ENCODE results near the gene SCN4B. TPM values are rescaled to one million over a fixed set of nuclear protein-coding genes. Genes with fewer than 3 reads are reported as not detected.

SCN4B gene
- total and polyA plus RNA-seq, 4 donors, result 0.05 to 0.67 (median 0.42) TPM; not detected in 1

- DNase-seq (ENCODE audit: low spot score), result no peak
- Histone ChIP-seq H3K9ac (ENCODE audit: low read depth in 1 of 2, low read length in 2 of 2) (no peak overlapping the region), H3K4me1 (ENCODE audit: control insufficient read depth in 4 of 4, insufficient read depth in 4 of 4, low read length in 3 of 4) (peaks cover 0 to 1% (median 0%) of the 10 kb centered on the region in 4 donors), H3K36me3 (ENCODE audit: control insufficient read depth in 4 of 4, insufficient read depth in 3 of 4, low read depth in 1 of 4, low read length in 3 of 4) (no peaks in the 10 kb centered on the region), H3K9me3 (ENCODE audit: control insufficient read depth in 4 of 4, low read length in 3 of 4) (peaks cover 2 to 18% (median 15%) of the 10 kb centered on the region in 4 donors), H3K27ac (ENCODE audit: low read depth in 1 of 2, low read length in 2 of 2) (no peak overlapping the region), H3K4me3 (ENCODE audit: low read depth in 1 of 3, low read length in 3 of 3) (no peak overlapping the region), H3K27me3 (ENCODE audit: control insufficient read depth in 4 of 4, insufficient read depth in 4 of 4, low read length in 3 of 4) (no peaks in the 10 kb centered on the region)
- no peak for TF ChIP-seq TAF1 (conservative IDR thresholded peaks at IDR 0.05)
- TF ChIP-seq RXRA (IDR thresholded peaks at IDR 0.05), result no peak
- no peak for TF ChIP-seq EGR1 (IDR thresholded peaks at IDR 0.05; ENCODE audit: low read depth in 2 of 2)
- TF ChIP-seq REST (IDR thresholded peaks at IDR 0.05), result no peak
- no peak for TF ChIP-seq YY1 (IDR thresholded peaks at IDR 0.05)
- TF ChIP-seq FOXA1 (IDR thresholded peaks at IDR 0.05), result no peak
- no peak for TF ChIP-seq MAX (IDR thresholded peaks at IDR 0.05)
- no peak for TF ChIP-seq CTCF (IDR thresholded peaks at IDR 0.05; ENCODE audit: low read depth, low read length, missing input control)
- no peak for TF ChIP-seq NR2F2 (IDR thresholded peaks at IDR 0.05)
- TF ChIP-seq SP1 (IDR thresholded peaks at IDR 0.05), result no peak
- TF ChIP-seq RAD21 (IDR thresholded peaks at IDR 0.05), result no peak
- TF ChIP-seq HNF4A (conservative IDR thresholded peaks at IDR 0.05), result no peak
- no peak for TF ChIP-seq ATF3 (IDR thresholded peaks at IDR 0.05)
- no peak for TF ChIP-seq FOXA2 (IDR thresholded peaks at IDR 0.05)
- TF ChIP-seq HNF4G (IDR thresholded peaks at IDR 0.05), result no peak
- TF ChIP-seq ZBTB33 (IDR thresholded peaks at IDR 0.05), result no peak
These were observed 68.0 kb downstream of the SCN4B start for GRCh38 chr11:118084656-118085055.

GRCh38 chr11:118084247-118084646, 68.4 kb downstream of the SCN4B start:
- Histone ChIP-seq H3K9me3 (ENCODE audit: control insufficient read depth in 4 of 4, low read length in 3 of 4) (peaks cover 2 to 18% (median 14%) of the 10 kb centered on the region in 4 donors), H3K4me3 (ENCODE audit: low read depth in 1 of 3, low read length in 3 of 3) (no peak overlapping the region), H3K27me3 (ENCODE audit: control insufficient read depth in 4 of 4, insufficient read depth in 4 of 4, low read length in 3 of 4) (no peaks in the 10 kb centered on the region), H3K27ac (ENCODE audit: low read depth in 1 of 2, low read length in 2 of 2) (no peak overlapping the region), H3K4me1 (ENCODE audit: control insufficient read depth in 4 of 4, insufficient read depth in 4 of 4, low read length in 3 of 4) (peaks cover 0 to 1% (median 0%) of the 10 kb centered on the region in 4 donors), H3K36me3 (ENCODE audit: control insufficient read depth in 4 of 4, insufficient read depth in 3 of 4, low read depth in 1 of 4, low read length in 3 of 4) (no peaks in the 10 kb centered on the region), H3K9ac (ENCODE audit: low read depth in 1 of 2, low read length in 2 of 2) (no peak overlapping the region)
- TF ChIP-seq NR2F2 (IDR thresholded peaks at IDR 0.05) (peak; percentile 35), RXRA (IDR thresholded peaks at IDR 0.05) (peak in 1 of 2 donors; percentile 24), FOXA2 (IDR thresholded peaks at IDR 0.05) (no peak), SP1 (IDR thresholded peaks at IDR 0.05) (no peak), EGR1 (IDR thresholded peaks at IDR 0.05; ENCODE audit: low read depth in 2 of 2) (no peak), YY1 (IDR thresholded peaks at IDR 0.05) (no peak)
- DNase-seq (ENCODE audit: low spot score), result no peak
- WGBS, result 37% methylated on average over 4 of the region's 4 CpGs

Other genes starting within 250 kb of the SCN4B start
- under 1 TPM; 0.25 to 0.93 TPM for gene TMPRSS13, start 223.4 kb downstream of the SCN4B start, total RNA-seq
- gene TMPRSS13, start 223.4 kb downstream of the SCN4B start, polyA plus RNA-seq, result under 1 TPM; 0.11 to 0.22 TPM
- gene IL10RA, start 166.4 kb downstream of the SCN4B start, total RNA-seq, result 10 to 100 TPM; 11.5 to 11.6 TPM
- 1 to 10 TPM; 2.3 to 6.8 TPM for gene IL10RA, start 166.4 kb downstream of the SCN4B start, polyA plus RNA-seq
- under 1 TPM; 0.08 to 0.33 TPM for gene TMPRSS4, start 75.7 kb downstream of the SCN4B start, total RNA-seq
- under 1 TPM in 1 of 2 donors, not detected in 1; 0.24 TPM for gene TMPRSS4, start 75.7 kb downstream of the SCN4B start, polyA plus RNA-seq
- not detected for gene SMIM35, start 65.9 kb downstream of the SCN4B start, total RNA-seq
- gene SMIM35, start 65.9 kb downstream of the SCN4B start, polyA plus RNA-seq, result under 1 TPM in 1 of 2 donors, not detected in 1; 0.07 TPM
- under 1 TPM in 1 of 2 donors, not detected in 1; 0.05 TPM for gene SCN2B, start 23.8 kb upstream of the SCN4B start, total RNA-seq
- gene SCN2B, start 23.8 kb upstream of the SCN4B start, polyA plus RNA-seq, result under 1 TPM in 1 of 2 donors, not detected in 1; 0.01 TPM
- gene JAML, start 72.2 kb upstream of the SCN4B start, total RNA-seq, result 10 to 100 TPM in 1 of 2 donors, 1 to 10 TPM in 1; 9.6 to 13.5 TPM
- 1 to 10 TPM; 2.2 to 3.4 TPM for gene JAML, start 72.2 kb upstream of the SCN4B start, polyA plus RNA-seq
- 1 to 10 TPM; 4.1 to 6.9 TPM for gene MPZL3, start 99.5 kb upstream of the SCN4B start, total RNA-seq
- 1 to 10 TPM; 2.5 to 2.9 TPM for gene MPZL3, start 99.5 kb upstream of the SCN4B start, polyA plus RNA-seq
- 10 to 100 TPM; 14.4 to 17.2 TPM for gene MPZL2, start 111.5 kb upstream of the SCN4B start, total RNA-seq
- gene MPZL2, start 111.5 kb upstream of the SCN4B start, polyA plus RNA-seq, result 1 to 10 TPM; 8.4 to 9.3 TPM
- gene CD3E, start 151.9 kb upstream of the SCN4B start, total RNA-seq, result 1 to 10 TPM in 1 of 2 donors, under 1 TPM in 1; 0.33 to 2.3 TPM
- gene CD3E, start 151.9 kb upstream of the SCN4B start, polyA plus RNA-seq, result 1 to 10 TPM; 1.4 to 2.1 TPM
- gene CD3D, start 189.9 kb upstream of the SCN4B start, total RNA-seq, result 1 to 10 TPM; 1.2 to 1.6 TPM
- gene CD3D, start 189.9 kb upstream of the SCN4B start, polyA plus RNA-seq, result 1 to 10 TPM; 1.1 TPM
- under 1 TPM; 0.19 to 0.84 TPM for gene CD3G, start 191.5 kb upstream of the SCN4B start, total RNA-seq
- gene CD3G, start 191.5 kb upstream of the SCN4B start, polyA plus RNA-seq, result under 1 TPM; 0.28 to 0.39 TPM
- 10 to 100 TPM; 24.7 to 41.3 TPM for gene UBE4A, start 206.8 kb upstream of the SCN4B start, total RNA-seq
- gene UBE4A, start 206.8 kb upstream of the SCN4B start, polyA plus RNA-seq, result 10 to 100 TPM; 11.7 to 13.5 TPM
- 10 to 100 TPM; 25.5 to 65.1 TPM for gene ATP5MG, start 248.8 kb upstream of the SCN4B start, total RNA-seq
- 100 to 1,000 TPM; 110 to 542 TPM for gene ATP5MG, start 248.8 kb upstream of the SCN4B start, polyA plus RNA-seq